ENCODE measurements around the gene HAUS5. TPM values are rescaled to one million over a fixed set of nuclear protein-coding genes. Genes with fewer than 3 reads are reported as not detected.

Gene HAUS5
- total RNA-seq, 1 donor from 2014 or later, result 3.9 TPM

DNA sequence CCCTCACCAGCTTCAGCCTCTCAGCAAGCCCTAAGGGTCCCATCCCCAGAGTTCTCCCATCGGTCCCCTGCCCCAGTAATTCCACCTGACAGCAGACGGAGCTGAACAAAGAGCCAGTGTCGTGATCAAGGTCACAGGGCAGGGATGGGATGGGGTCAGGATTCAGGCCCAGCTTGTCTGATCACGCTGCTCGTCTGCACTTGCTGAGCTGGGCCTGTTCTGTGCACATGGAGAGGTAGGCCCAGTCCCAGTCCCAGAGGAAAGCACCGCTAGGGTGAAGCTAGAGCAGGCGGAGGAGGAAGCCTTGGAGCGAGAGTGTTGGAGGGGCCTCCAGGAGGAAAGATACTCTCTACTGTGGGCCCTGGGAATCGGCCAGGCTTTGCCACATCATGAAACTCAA lies 9.2 kb downstream of the HAUS5 start:
- DNase-seq (ENCODE audit: low read depth) (no peak), FAIRE-seq (no peak)
- Histone ChIP-seq H3K27me3 (ENCODE audit: control insufficient read depth, insufficient read depth, low read length) (no peaks in the 10 kb centered on the region), H3K36me3 (ENCODE audit: control insufficient read depth, insufficient read depth, low read length) (peaks cover 2% of the 10 kb centered on the region), H3K4me3 (ENCODE audit: low read depth, low read length) (no peak overlapping the region)
- TF ChIP-seq, protein P1, sequence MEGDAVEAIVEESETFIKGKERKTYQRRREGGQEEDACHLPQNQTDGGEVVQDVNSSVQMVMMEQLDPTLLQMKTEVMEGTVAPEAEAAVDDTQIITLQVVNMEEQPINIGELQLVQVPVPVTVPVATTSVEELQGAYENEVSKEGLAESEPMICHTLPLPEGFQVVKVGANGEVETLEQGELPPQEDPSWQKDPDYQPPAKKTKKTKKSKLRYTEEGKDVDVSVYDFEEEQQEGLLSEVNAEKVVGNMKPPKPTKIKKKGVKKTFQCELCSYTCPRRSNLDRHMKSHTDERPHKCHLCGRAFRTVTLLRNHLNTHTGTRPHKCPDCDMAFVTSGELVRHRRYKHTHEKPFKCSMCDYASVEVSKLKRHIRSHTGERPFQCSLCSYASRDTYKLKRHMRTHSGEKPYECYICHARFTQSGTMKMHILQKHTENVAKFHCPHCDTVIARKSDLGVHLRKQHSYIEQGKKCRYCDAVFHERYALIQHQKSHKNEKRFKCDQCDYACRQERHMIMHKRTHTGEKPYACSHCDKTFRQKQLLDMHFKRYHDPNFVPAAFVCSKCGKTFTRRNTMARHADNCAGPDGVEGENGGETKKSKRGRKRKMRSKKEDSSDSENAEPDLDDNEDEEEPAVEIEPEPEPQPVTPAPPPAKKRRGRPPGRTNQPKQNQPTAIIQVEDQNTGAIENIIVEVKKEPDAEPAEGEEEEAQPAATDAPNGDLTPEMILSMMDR (IDR thresholded peaks at IDR 0.05; ENCODE audit: insufficient read depth, low read length, severe bottlenecking), result no peak

DNA sequence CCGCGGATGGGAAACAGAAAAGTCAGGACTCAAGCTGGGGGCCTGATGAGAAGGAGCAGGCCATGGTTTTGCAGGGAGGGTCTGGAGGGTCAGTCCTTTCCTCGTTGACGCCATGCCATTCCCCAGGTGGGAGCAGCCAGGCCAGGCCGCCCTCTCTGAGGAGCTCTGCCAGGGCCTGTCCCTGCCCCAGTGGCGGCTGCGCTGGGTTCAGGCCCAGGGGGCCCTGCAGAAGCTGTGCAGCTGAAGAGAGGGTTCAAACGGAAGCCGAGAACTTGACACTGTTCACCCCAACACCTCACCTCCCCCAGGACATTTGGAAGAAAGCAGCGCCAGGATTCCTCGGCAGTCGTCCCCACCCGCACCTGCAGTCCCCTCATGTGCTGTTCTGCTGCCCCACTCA lies 10.2 kb downstream of the HAUS5 start:
- Histone ChIP-seq H3K4me3 (ENCODE audit: low read depth, low read length) (no peak overlapping the region), H3K36me3 (ENCODE audit: control insufficient read depth, insufficient read depth, low read length) (peaks cover 2% of the 10 kb centered on the region), H3K27me3 (ENCODE audit: control insufficient read depth, insufficient read depth, low read length) (no peaks in the 10 kb centered on the region)
- TF ChIP-seq, protein P1 (IDR thresholded peaks at IDR 0.05; ENCODE audit: insufficient read depth, low read length, severe bottlenecking), result no peak
- FAIRE-seq, result no peak
- no peak for DNase-seq (ENCODE audit: low read depth)

DNA sequence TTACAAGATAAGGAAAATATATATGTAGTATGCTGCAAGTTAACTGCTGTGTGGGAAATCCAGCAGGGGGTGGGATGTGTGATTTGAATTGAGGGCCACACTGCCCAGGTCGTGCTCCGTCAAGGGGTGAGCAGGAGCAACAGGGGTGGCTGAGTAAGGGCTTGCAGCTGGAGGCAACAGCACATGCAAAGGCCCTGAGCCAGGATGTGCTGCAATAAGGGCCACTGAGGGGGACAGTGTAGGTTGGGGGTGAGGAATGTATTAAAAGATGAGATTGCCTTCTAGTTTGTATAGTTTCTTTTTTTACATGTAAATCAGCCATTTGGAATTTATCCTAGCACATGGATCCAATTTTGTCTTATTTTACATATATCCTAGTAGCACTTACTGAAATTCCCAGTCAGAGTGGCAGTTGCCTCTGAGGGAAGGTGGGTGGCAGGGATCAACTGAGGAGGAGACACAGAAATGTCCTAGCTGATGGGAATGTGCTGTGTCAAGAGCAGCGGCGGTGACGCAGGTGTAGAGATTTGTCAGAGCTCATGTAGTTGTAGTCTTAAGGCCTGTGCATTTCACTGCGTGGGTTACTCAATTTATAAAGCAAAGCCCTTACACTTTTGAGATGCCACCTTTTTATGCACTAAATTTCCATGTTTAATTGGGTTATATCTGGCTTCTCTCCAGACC lies 10.9 kb downstream of the HAUS5 start:
- TF ChIP-seq, protein P1 (IDR thresholded peaks at IDR 0.05; ENCODE audit: insufficient read depth, low read length, severe bottlenecking), result no peak
- peaks cover 2% of the 10 kb centered on the region for H3K36me3 ChIP-seq (ENCODE audit: control insufficient read depth, insufficient read depth, low read length)
- FAIRE-seq (no peak), DNase-seq (ENCODE audit: low read depth) (no peak)
- H3K4me3 ChIP-seq (ENCODE audit: low read depth, low read length), result no peak overlapping the region
- H3K27me3 ChIP-seq (ENCODE audit: control insufficient read depth, insufficient read depth, low read length), result no peaks in the 10 kb centered on the region

GRCh38 chr19:35628264-35628564 lies 15.7 kb downstream of the HAUS5 start:
- H3K4me3 ChIP-seq (ENCODE audit: low read depth, low read length), result peak overlapping the region; percentile 57
- DNase-seq (ENCODE audit: low read depth) (no peak), FAIRE-seq (no peak)
- TF ChIP-seq, protein P1 (IDR thresholded peaks at IDR 0.05; ENCODE audit: insufficient read depth, low read length, severe bottlenecking), result no peak
- H3K27me3 ChIP-seq (ENCODE audit: control insufficient read depth, insufficient read depth, low read length), result no peaks in the 10 kb centered on the region
- peaks cover 17% of the 10 kb centered on the region for H3K36me3 ChIP-seq (ENCODE audit: control insufficient read depth, insufficient read depth, low read length)

- FAIRE-seq, result no peak
- TF ChIP-seq, protein P1 (IDR thresholded peaks at IDR 0.05; ENCODE audit: insufficient read depth, low read length, severe bottlenecking), result no peak
- Histone ChIP-seq H3K4me3 (ENCODE audit: low read depth, low read length) (peak within 1 kb of the TSS; percentile 57), H3K27me3 (ENCODE audit: control insufficient read depth, insufficient read depth, low read length) (no peaks in the 10 kb centered on the region), H3K36me3 (ENCODE audit: control insufficient read depth, insufficient read depth, low read length) (peaks cover 17% of the 10 kb centered on the region)
- peak; percentile 95 for DNase-seq (ENCODE audit: low read depth)
Measured at GRCh38 chr19:35628565-35629331, 16.2 kb downstream of the HAUS5 start, which contains the start of gene RBM42. RBM42 (plus strand) TSS chr19:35629036; CDS start chr19:35629154, 118 bp downstream.

Data from bronchial epithelial cell (primary cell).